Muscle layer of duodenum (tissue), 2 donors: ENCODE results near the gene SLC38A6.

Source experiments
- H3K27ac ChIP-seq: one replicate; pipeline ENCODE4 v1.7.0; 2013; ENCODE audit warnings: mild to moderate bottlenecking, low read length
- H3K27me3 ChIP-seq: one replicate; pipeline ENCODE4 v1.7.0; 2013; ENCODE audit warnings: low read depth, mild to moderate bottlenecking, control low read depth, low read length
- H3K36me3 ChIP-seq, 2 donors: one replicate each; pipeline ENCODE4 v1.7.0; 2013; ENCODE audit warnings: low read length in 2 of 2, control low read depth in 1 of 2, mild to moderate bottlenecking in 1 of 2; ENCODE audit not compliant: insufficient read depth in 2 of 2, control insufficient read depth in 1 of 2
- H3K4me1 ChIP-seq, 2 donors: one replicate each; pipeline ENCODE4 v1.7.0; 2013; ENCODE audit warnings: low read length in 2 of 2, mild to moderate bottlenecking in 2 of 2, control low read depth in 1 of 2, moderate library complexity in 1 of 2; ENCODE audit not compliant: insufficient read depth in 2 of 2, control insufficient read depth in 1 of 2
- H3K4me3 ChIP-seq, 2 donors: one replicate each; pipeline ENCODE4 v1.7.0; 2013; ENCODE audit warnings: low read length in 2 of 2, low read depth in 1 of 2, mild to moderate bottlenecking in 1 of 2
- H3K9me3 ChIP-seq, 2 donors: one replicate each; pipeline ENCODE4 v1.7.0; 2013; ENCODE audit warnings: low read length in 2 of 2, control low read depth in 1 of 2, mild to moderate bottlenecking in 1 of 2; ENCODE audit not compliant: control insufficient read depth in 1 of 2
- donor health status: healthy.

The SLC38A6 gene

GRCh38 chr14:60980811-60981632, at the start of gene SLC38A6, which contains the start of gene TRMT5:
TSS of gene SLC38A6 (plus strand) at chr14:60981245. CDS start at chr14:60981278, 33 bp downstream.
TSS of gene TRMT5 (minus strand) at chr14:60981079. CDS start at chr14:60980973, 106 bp downstream.
- H3K27me3 ChIP-seq, result no peaks in the 10 kb centered on the region
- H3K4me1 ChIP-seq, result peaks cover 18 to 31% of the 10 kb centered on the region in 2 donors
- H3K4me3 ChIP-seq, result peak within 1 kb of the TSS; percentile 93 to 95
- H3K27ac ChIP-seq, result peak within 1 kb of the TSS; percentile 91
- H3K36me3 ChIP-seq, result peaks cover 7 to 20% of the 10 kb centered on the region in 2 donors
- H3K9me3 ChIP-seq, result no peaks in the 10 kb centered on the region

GRCh38 chr14:60933920-60934655, 47.0 kb upstream of the SLC38A6 start:
- no peak overlapping the region for H3K4me3 ChIP-seq
- H3K27me3 ChIP-seq, result no peaks in the 10 kb centered on the region
- no peaks in the 10 kb centered on the region for H3K4me1 ChIP-seq
- no peak overlapping the region for H3K27ac ChIP-seq
- no peaks in the 10 kb centered on the region for H3K36me3 ChIP-seq
- no peaks in the 10 kb centered on the region for H3K9me3 ChIP-seq

- no peaks in the 10 kb centered on the region for H3K27me3 ChIP-seq
- H3K4me3 ChIP-seq, result no peak overlapping the region
- no peaks in the 10 kb centered on the region for H3K4me1 ChIP-seq
- H3K36me3 ChIP-seq, result no peaks in the 10 kb centered on the region
- H3K9me3 ChIP-seq, result no peaks in the 10 kb centered on the region
- no peak overlapping the region for H3K27ac ChIP-seq
Observed at GRCh38 chr14:60935319-60935718, 45.7 kb upstream of the SLC38A6 start.

GRCh38 chr14:60943637-60944032, 37.4 kb upstream of the SLC38A6 start:
- Histone ChIP-seq H3K4me1 (no peaks in the 10 kb centered on the region), H3K27ac (no peak overlapping the region), H3K36me3 (no peaks in the 10 kb centered on the region), H3K9me3 (no peaks in the 10 kb centered on the region), H3K27me3 (no peaks in the 10 kb centered on the region), H3K4me3 (no peak overlapping the region)

- no peaks in the 10 kb centered on the region for H3K36me3 ChIP-seq
- H3K27me3 ChIP-seq, result no peaks in the 10 kb centered on the region
- no peaks in the 10 kb centered on the region for H3K4me1 ChIP-seq
- no peak overlapping the region for H3K4me3 ChIP-seq
- no peak overlapping the region for H3K27ac ChIP-seq
- no peaks in the 10 kb centered on the region for H3K9me3 ChIP-seq
Observed at GRCh38 chr14:60944204-60944603, 36.8 kb upstream of the SLC38A6 start.

- Histone ChIP-seq H3K9me3 (no peaks in the 10 kb centered on the region), H3K4me1 (no peaks in the 10 kb centered on the region), H3K27ac (no peak overlapping the region)
Observed at GRCh38 chr14:60945984-60946383, 35.1 kb upstream of the SLC38A6 start.

GRCh38 chr14:60946773-60947172, 34.3 kb upstream of the SLC38A6 start:
- Histone ChIP-seq H3K27ac (no peak overlapping the region), H3K36me3 (no peaks in the 10 kb centered on the region), H3K4me3 (no peak overlapping the region), H3K4me1 (no peaks in the 10 kb centered on the region), H3K9me3 (no peaks in the 10 kb centered on the region), H3K27me3 (no peaks in the 10 kb centered on the region)

More at GRCh38 chr14:60945984-60946383, 35.1 kb upstream of the SLC38A6 start:
- no peaks in the 10 kb centered on the region for H3K36me3 ChIP-seq
- no peaks in the 10 kb centered on the region for H3K27me3 ChIP-seq
- no peak overlapping the region for H3K4me3 ChIP-seq

GRCh38 chr14:60951776-60952435, 29.1 kb upstream of the SLC38A6 start:
- Histone ChIP-seq H3K4me3 (no peak overlapping the region), H3K27me3 (no peaks in the 10 kb centered on the region), H3K27ac (no peak overlapping the region), H3K4me1 (no peaks in the 10 kb centered on the region), H3K9me3 (peaks cover 0 to 14% of the 10 kb centered on the region in 2 donors), H3K36me3 (no peaks in the 10 kb centered on the region)

- no peaks in the 10 kb centered on the region for H3K4me1 ChIP-seq
- H3K9me3 ChIP-seq, result peaks cover 4 to 39% of the 10 kb centered on the region in 2 donors
- no peak overlapping the region for H3K4me3 ChIP-seq
- H3K27me3 ChIP-seq, result no peaks in the 10 kb centered on the region
- H3K27ac ChIP-seq, result no peak overlapping the region
- peaks cover 0 to 4% of the 10 kb centered on the region in 2 donors for H3K36me3 ChIP-seq
Observed at GRCh38 chr14:60956202-60956601, 24.8 kb upstream of the SLC38A6 start.

GRCh38 chr14:60956632-60957031, 24.4 kb upstream of the SLC38A6 start:
- Histone ChIP-seq H3K9me3 (peaks cover 4 to 39% of the 10 kb centered on the region in 2 donors), H3K36me3 (peaks cover 0 to 4% of the 10 kb centered on the region in 2 donors), H3K4me3 (no peak overlapping the region), H3K27me3 (no peaks in the 10 kb centered on the region), H3K27ac (no peak overlapping the region), H3K4me1 (no peaks in the 10 kb centered on the region)

GRCh38 chr14:60958146-60958545, 22.9 kb upstream of the SLC38A6 start:
- H3K27ac ChIP-seq, result no peak overlapping the region
- peaks cover 4 to 39% of the 10 kb centered on the region in 2 donors for H3K9me3 ChIP-seq
- peak overlapping the region in 1 of 2 donors; percentile 36 for H3K4me3 ChIP-seq
- H3K4me1 ChIP-seq, result no peaks in the 10 kb centered on the region
- H3K36me3 ChIP-seq, result peaks cover 0 to 4% of the 10 kb centered on the region in 2 donors
- H3K27me3 ChIP-seq, result no peaks in the 10 kb centered on the region
